Spleen (tissue), 7 donors: ENCODE measurements around the gene TMEM179.

Experiments
- CTCF ChIP-seq, 11 experiments: fragments of 200-600 bp in 7 of 11; fragments of 450-650 bp in 4 of 11; sonication (generic) in 4 of 11; IDR thresholded peaks in 8 of 11; conservative IDR thresholded peaks in 3 of 11; 1 replicate in 7 of 11; 2 replicates in 4 of 11; pipeline versions ENCODE4 v1.4.0 to v1.8.0; 2016 to 2021; ENCODE audit warnings: antibody characterized with exemption in 11 of 11, inconsistent platforms in 4 of 11, mild to moderate bottlenecking in 1 of 11
- POLR2A ChIP-seq, 3 donors: fragments of 450-650 bp; IDR thresholded peaks; one replicate each; pipeline ENCODE4 v1.5.1; 2017; ENCODE audit warnings: antibody characterized with exemption in 3 of 3, mild to moderate bottlenecking in 1 of 3
- POLR2AphosphoS5 ChIP-seq, 3 donors: sonication (generic); formaldehyde crosslinking; IDR thresholded peaks; one replicate each; pipeline ENCODE4 v1.5.1; 2017; ENCODE audit warnings: antibody characterized with exemption in 3 of 3
- donor health status: DM: no; HTN: no; CAD: no; lungs with moderate emphysema.
- donor health status: DM: no; HTN: no; CAD: no.
- donor health status: DM: no; HTN: no; CAD: no.

DNA sequence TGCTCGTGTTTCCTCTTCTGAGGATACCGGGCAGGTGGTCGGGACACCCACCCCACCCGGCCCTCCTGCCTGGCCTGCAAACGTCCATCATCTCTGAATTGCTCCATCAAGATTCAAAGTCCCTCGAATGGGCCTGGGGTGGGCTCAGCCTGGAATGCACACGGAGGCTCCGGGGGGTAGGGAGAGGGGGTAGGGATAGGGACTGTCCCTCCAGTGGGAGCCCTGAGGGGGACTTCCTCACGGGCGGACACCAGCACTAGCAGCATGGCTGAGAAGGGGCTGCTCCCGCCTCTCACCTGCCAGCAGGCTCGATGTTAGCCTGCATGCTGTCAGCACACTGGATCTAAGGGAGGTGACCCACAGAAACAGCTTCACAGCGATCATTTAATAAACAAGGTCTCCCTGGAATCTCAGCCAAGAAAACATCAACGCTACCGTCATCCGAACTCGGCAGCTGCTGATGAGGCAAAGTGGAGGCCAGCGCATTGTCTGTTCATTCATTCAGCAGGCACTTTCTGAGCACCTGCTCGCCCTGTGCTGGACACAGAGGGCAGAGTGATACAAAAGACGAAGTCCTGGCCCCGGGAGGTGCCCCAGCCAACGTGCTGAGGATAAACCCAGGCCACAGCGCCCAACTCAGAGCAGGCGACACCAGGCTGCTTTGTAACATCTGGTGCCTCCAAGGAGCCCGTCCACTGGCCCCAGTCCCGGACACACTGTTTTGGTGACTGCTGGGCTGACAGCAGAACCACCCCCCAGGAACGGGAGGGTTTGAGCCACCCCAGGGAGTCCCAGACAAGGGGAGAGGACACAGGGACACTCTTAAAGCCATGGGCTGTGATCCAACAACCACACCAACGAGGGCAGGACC, 6.3 kb downstream of the TMEM179 start:
- TF ChIP-seq POLR2AphosphoS5 (IDR thresholded peaks at IDR 0.05) (no peak), POLR2A (IDR thresholded peaks at IDR 0.05) (no peak), CTCF (IDR thresholded peaks at IDR 0.05 in 8 of 11, conservative IDR thresholded peaks at IDR 0.05 in 3 of 11) (no peak)
